Raji (cell line): ENCODE results near the gene NLGN2.

ENCODE experiments used
- POLR2A ChIP-seq: IDR thresholded peaks from 2 replicates; pipeline ENCODE4 v1.6.1; 2011; ENCODE audit warnings: low read depth, low read length, control low read depth; ENCODE audit not compliant: insufficient read depth

Gene NLGN2

GRCh38 chr17:7437369-7437863 lies 29.8 kb downstream of the NLGN2 start:
- no peak for TF ChIP-seq POLR2A

- TF ChIP-seq POLR2A, result no peak
Measured at GRCh38 chr17:7437950-7438614, 30.4 kb downstream of the NLGN2 start.

DNA sequence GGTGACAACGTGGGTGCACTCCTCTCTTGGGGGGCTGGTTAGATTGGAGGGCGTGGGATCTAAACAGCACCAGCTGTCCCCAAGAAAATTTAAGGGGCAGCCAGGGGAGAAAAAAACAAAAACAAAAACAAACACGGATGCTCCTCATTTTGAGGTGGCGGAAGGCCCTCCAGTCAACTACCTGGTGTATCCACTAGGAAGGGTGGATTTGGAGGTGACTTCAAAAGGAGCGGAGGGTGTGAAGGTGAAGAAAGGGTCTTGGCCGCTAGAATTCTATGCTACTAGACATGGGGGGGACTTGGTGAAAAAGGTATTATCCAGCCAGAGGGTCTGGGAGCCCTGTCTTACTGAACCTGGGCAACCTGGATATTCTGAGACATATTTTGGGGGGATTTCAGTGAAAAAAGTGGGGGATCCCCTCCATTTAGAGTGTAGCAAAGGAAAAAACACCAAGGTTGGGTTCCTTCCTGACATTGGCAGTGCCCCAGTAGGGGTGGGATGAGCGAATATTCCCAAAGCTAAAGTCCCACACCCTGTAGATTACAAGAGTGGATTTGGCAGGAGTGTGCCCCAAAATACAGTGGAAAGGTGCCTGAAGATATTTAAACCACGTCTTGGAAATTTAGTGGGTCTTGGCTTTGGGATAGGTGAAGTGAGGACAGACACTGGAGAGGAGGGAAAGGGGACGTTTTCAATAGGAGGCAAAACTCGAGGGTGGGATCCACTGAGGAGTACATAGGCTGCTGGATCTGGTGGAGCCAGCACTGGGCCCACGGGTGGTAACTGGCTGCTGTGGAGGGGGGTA lies 31.2 kb downstream of the NLGN2 start:
- no peak for TF ChIP-seq POLR2A

DNA sequence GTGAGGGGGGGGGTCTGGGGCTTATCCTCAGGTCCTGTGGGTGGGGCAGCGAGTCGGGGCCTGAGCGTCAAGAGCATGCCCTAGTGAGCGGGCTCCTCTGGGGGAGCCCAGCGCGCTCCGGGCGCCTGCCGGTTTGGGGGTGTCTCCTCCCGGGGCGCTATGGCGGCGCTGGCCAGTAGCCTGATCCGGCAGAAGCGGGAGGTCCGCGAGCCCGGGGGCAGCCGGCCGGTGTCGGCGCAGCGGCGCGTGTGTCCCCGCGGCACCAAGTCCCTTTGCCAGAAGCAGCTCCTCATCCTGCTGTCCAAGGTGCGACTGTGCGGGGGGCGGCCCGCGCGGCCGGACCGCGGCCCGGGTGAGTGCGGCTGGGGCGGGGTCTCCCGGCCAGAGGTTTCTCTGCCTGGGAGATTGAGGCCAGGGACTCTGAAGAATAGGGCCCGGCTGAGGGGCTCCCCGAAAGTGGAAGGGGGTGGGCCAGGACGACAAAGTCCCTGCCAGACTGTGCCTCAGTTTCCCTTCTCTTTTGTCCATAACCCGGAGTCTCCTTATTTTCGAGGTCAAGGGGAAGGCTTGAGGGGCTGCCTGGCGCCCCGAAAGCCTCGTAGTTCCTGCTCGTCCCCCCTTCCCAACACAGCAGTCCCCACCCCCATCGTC lies 31.9 kb downstream of the NLGN2 start, which contains the start of gene FGF11:
FGF11 (plus strand) TSS at position 51 of the 651 bp plus-strand sequence; CDS start at position 160, 109 bp downstream.
- no peak for TF ChIP-seq POLR2A

- peak; percentile 28; the same call in 1 of the 2 replicates for TF ChIP-seq POLR2A
Measured at GRCh38 chr17:7440113-7440833, 32.6 kb downstream of the NLGN2 start.

- peak; percentile 23; the same call in 1 of the 2 replicates for TF ChIP-seq POLR2A
Measured at GRCh38 chr17:7440834-7441195, 33.2 kb downstream of the NLGN2 start.

GRCh38 chr17:7441266-7441665 lies 33.6 kb downstream of the NLGN2 start:
- no peak for TF ChIP-seq POLR2A

DNA sequence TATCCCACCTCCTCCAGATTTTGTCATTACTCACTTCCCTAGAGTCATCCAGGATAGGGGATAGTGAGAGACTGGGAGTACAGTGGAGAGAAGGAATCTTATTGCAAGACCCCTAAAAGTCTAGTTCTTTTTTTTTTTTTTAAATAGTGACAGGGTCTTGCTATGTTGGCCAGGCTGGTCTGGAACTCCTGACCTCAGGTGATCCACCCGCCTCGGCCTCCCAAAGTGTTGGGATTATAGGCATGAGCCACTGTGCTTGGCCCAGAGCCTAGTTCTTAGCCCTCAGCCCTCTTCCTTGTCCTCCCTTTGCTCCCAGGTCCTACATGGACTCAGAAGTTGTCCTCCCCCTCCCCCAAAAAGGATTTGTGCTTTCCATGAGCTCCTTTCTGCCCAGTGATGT lies 34.5 kb downstream of the NLGN2 start:
- no peak for TF ChIP-seq POLR2A

DNA sequence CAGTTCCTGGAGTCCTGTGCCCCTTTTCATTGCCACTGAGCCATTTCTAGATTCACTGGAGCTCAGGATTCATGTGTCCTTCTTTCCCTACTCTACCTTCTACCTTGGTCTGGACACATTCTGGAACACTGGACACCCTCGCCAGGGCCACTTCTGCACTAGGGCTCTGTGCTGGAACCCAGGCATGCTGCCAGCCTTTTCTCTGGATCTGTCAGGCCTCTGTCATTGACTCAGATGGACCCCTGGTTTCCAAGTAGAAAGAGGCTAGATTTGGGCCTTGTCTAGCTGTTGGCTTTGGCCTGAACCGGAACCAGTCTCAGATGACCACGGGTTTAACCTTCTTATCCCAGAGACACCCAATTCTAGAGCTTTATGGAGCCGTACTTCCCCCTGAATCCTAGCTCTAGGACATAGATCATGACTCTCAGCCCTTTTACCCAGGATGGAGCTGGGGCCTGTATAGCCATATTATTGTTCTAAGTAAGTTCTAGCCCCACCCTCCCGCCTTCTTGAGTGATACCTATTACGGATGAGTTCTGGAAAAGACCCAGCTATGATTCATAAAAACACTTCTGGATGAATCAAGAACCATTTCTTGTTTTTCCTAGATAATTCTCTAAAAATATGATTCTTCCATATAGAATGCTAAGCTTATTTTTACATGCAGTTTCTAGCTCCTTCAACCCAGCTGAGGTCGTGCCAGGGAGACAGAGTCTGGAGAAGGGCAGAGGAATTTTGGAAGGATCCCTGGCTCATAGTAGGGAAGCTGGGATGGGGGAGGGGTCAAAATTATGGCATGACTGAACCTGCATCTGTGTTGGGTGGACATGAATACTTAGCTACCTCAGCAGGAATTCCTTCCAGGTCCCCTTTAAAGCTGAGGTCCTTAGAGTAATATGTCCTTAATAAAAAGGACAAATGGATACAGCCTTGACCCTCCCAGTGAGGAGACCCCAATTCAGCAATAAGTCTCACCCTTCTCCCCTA lies 36.1 kb downstream of the NLGN2 start:
- TF ChIP-seq POLR2A, result no peak

DNA sequence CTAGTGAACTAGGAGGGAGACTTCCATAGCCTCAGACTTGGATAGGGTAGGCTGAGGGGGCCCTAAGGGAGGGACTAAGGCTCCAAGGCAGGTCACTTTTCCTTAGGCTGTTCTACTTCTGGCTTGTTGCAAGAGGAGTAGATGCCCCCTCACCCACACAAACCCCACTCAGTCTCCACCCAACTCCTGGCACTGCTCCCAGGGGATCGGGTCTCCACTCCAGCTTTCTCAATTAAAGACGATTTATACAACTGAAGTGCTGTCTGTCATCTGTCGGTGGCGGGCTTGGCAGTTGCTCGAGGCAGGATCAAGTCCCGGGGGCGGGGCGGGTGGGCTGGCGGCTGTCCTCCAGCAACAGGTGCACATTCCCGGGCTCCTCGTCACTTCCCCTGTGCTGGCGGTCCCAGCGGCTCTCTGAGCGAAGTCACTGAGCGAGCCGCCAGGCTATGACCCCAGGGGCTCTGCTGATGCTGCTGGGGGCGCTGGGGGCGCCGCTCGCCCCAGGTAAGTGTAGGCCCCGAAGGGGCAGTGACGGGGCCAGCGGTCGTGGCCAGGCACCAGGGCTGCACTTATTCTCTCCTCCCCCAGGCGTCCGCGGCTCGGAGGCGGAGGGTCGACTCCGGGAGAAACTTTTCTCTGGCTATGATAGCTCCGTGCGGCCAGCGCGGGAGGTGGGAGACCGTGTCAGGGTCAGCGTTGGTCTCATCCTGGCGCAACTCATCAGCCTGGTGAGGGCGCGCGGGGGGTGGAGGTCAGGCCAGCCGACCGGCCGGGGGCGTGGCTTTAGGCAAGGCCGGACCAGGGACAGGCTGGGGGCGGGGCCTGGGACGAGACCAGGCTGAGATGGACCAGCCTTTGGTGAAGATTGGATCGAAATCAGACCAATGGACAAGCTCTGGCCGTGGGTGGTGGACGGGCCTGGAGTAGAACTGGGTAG lies 37.3 kb downstream of the NLGN2 start, which contains the start of gene CHRNB1:
CHRNB1 (plus strand) TSS at position 380 of the 937 bp plus-strand sequence; CDS start at position 447, 67 bp downstream.
- no peak for TF ChIP-seq POLR2A

DNA sequence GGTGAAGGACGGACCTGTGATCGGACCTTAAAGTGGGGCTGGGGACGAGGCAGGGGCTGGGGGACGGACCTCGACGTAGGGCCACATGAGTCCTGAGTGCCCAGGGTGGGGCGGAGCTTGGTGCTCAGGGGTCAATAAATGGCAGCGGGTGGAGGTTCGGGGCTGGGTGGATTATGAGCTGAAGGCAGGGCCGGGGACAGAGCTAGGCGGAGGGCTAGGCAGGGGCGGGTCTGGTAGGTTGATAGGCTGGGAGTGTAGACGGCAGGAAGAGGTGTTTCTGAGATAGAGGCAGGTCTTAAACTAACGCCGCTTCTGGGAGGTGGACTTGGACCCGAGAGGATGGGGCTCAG lies 37.9 kb downstream of the NLGN2 start:
- TF ChIP-seq POLR2A, result no peak

DNA sequence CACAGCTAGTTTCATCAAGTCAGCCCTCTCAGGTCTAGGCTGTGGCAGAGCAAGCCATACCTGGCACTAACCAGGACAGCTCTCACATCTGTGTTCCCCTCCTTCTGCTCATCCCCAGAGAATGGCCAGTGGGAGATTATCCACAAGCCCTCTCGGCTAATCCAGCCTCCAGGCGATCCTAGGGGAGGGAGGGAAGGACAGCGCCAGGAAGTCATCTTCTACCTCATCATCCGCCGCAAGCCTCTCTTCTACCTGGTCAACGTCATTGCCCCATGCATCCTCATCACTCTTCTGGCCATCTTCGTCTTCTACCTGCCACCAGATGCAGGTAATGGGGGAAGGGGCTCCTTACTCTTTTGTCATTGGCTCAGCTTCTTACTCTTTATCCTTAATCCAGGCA lies 40.8 kb downstream of the NLGN2 start:
- no peak for TF ChIP-seq POLR2A
